Measurements from ENCODE around the gene ANKRD36.
"Not testable (repeated sequence)": the region's sequence is repeated elsewhere in the genome, so short reads cannot be mapped to it uniquely, and the experiment has no call there.

- TF ChIP-seq CTCF (IDR thresholded peaks at IDR 0.05 in 2 of 3, conservative IDR thresholded peaks at IDR 0.05 in 1 of 3; ENCODE audit: control insufficient read depth in 2 of 3, extremely low read depth in 1 of 3, insufficient read depth in 1 of 3, low read depth in 3 of 3, low read length in 3 of 3); REST (IDR thresholded peaks at IDR 0.05; ENCODE audit: low read depth, low read length); ATF3 (IDR thresholded peaks at IDR 0.05; ENCODE audit: borderline replicate concordance, extremely low read depth, low read depth, low read length); JUNB (IDR thresholded peaks at IDR 0.05); RCOR1 (conservative IDR thresholded peaks at IDR 0.05; ENCODE audit: low read depth, low read length); POLR2A (IDR thresholded peaks at IDR 0.05; ENCODE audit: low read depth, low read length); EP300 (IDR thresholded peaks at IDR 0.05; ENCODE audit: borderline replicate concordance in 1 of 2, control insufficient read depth in 1 of 2, low read depth in 2 of 2, low read length in 2 of 2); SREBF1 (IDR thresholded peaks at IDR 0.05; ENCODE audit: low read length); HDAC2 (IDR thresholded peaks at IDR 0.05); RAD21 (IDR thresholded peaks at IDR 0.05; ENCODE audit: insufficient read depth, low read depth, low read length); ZNF274 (IDR thresholded peaks at IDR 0.05; ENCODE audit: insufficient read depth, insufficient read length); EZH2 (IDR thresholded peaks at IDR 0.05; ENCODE audit: borderline replicate concordance, control insufficient read depth, low read depth, low read length); PBX3 (IDR thresholded peaks at IDR 0.05; ENCODE audit: insufficient replicate concordance, low read depth, low read length): not testable (repeated sequence)
Measured at GRCh38 chr2:97266449-97266848, 153.5 kb downstream of the ANKRD36 start.
